ENCODE measurements around the gene TFDP2. TPM values are rescaled to one million over a fixed set of nuclear protein-coding genes. Genes with fewer than 3 reads are reported as not detected.
"Not testable (repeated sequence)": the region's sequence is repeated elsewhere in the genome, so short reads cannot be mapped to it uniquely, and the experiment has no call there.

TFDP2 gene
- total RNA-seq, 1 experiment from 2014 or later, result 45.8 TPM

- not testable (repeated sequence) for DNase-seq (ENCODE audit: low read depth)
Measured at GRCh38 chr3:142075656-142076055, 73.7 kb downstream of the TFDP2 start.

GRCh38 chr3:142072816-142073215 is 76.5 kb downstream of the TFDP2 start:
- DNase-seq (ENCODE audit: low read depth), result no peak

DNA sequence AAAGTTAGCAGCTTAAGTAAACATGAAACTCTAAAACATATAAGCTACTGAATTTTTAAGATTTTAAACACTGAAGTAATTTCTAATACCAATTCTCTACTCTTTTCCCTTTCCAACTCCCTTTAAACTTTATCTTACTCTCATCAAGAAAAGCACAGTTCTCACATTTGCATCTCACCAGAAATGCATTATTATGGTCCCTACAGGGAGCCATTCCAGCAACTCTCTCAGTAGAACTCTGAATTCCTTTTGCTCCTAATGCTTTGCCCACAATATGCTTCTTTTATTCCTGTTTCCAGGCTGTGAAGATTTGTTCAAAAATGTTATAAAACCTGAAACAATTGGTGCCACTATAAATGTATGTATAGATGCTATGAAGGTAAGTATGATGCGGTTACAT is 83.4 kb downstream of the TFDP2 start:
- DNase-seq (ENCODE audit: low read depth), result no peak

- no peak for DNase-seq (ENCODE audit: low read depth)
Measured at GRCh38 chr3:142065344-142065743, 84.0 kb downstream of the TFDP2 start.

- no peak for DNase-seq (ENCODE audit: low read depth)
Measured at GRCh38 chr3:142064454-142064853, 84.9 kb downstream of the TFDP2 start.

GRCh38 chr3:142057331-142057725 is 92.0 kb downstream of the TFDP2 start:
- DNase-seq (ENCODE audit: low read depth), result no peak

GRCh38 chr3:142056656-142057330 is 92.6 kb downstream of the TFDP2 start:
- DNase-seq (ENCODE audit: low read depth), result no peak

DNA sequence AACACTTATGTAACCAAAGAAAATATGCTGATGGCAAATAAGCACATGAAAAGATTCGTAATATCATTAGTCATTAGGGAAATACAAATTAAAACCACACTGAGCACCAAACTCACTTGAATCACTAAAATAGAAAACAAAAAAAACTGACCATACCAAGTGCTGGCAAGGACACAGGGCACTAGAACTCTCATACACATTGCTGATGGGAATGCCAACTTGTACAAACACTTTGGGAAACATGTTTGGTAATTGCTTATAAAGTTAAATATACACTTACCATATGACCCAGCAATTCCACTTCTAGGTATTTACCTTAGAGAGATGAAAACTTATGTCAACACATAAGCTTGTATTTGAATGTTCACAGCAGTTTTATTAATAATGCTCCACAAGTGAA is 95.5 kb downstream of the TFDP2 start:
- no peak for DNase-seq (ENCODE audit: low read depth)

- no peak for DNase-seq (ENCODE audit: low read depth)
Measured at GRCh38 chr3:142053244-142053643, 96.1 kb downstream of the TFDP2 start.

- no peak for DNase-seq (ENCODE audit: low read depth)
Measured at GRCh38 chr3:142051351-142051750, 98.0 kb downstream of the TFDP2 start.

- DNase-seq (ENCODE audit: low read depth), result no peak
Measured at GRCh38 chr3:142047021-142047369, 102.3 kb downstream of the TFDP2 start.

DNA sequence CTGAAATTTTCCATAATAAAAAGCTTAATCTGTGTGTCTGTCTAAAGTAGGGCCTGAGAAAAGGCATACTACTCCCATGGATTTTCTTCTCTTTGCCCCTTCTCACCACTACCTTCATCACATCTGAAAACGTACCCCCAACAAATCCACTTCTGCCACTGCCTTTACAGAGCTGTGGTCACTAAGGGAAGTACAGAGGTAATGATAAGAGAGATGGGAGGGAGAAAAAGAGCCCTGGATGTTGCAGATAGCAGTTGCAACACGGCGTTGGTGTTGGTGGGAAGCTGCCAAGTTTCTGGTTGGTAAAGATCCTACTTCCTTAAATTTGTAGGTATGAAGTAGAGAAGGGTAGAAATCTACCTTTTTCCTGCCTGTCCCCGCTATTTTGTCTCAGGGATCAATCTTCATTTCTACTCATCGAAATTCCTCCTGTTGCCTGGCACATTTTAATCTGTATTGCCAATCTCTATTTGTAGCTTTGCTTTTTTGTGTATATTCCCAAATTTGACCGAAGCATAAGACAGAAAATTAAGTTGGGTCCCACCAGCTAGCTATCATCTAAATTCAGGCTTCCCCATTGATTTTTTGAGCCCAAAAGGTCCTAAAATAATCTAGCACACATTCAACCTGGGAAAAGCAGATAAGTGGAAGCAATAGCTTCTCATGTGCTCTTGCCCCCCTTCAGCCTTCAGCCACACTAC is 102.9 kb downstream of the TFDP2 start:
- DNase-seq (ENCODE audit: low read depth), result no peak

GRCh38 chr3:142040941-142041491 is 108.3 kb downstream of the TFDP2 start:
- DNase-seq (ENCODE audit: low read depth), result no peak

DNA sequence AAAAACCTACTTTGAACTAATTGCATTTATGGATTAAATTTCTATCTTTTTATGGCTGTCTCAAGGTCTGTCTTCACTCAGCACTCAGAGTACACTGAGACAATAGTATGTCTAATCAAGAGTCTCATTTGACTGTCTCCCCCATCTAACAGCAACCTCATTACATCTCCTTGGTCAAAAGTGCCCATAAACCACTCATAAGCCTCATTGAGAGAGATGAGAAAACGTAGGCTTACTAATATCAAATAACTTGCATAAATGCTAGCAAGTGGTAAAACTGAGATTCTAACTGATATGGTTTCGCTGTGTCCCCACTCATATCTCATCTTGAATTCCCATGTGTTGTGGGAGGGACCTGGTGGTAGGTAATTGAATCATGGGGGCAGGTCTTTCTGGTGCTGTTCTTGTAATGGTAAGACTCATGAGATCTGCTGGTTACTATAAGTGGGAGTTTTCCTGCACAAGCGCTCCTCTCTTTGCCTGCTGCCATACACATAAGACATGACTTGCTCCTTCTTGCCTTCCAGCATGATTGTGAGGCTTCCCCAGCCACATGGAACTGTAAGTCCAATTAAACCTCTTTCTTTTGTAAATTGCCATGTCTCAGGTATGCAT is 113.9 kb downstream of the TFDP2 start:
- no peak for DNase-seq (ENCODE audit: low read depth)

GRCh38 chr3:142033292-142033691 is 116.1 kb downstream of the TFDP2 start:
- DNase-seq (ENCODE audit: low read depth), result no peak

GRCh38 chr3:142031575-142031974 is 117.8 kb downstream of the TFDP2 start:
- DNase-seq (ENCODE audit: low read depth), result no peak

- DNase-seq (ENCODE audit: low read depth), result no peak
Measured at GRCh38 chr3:142029791-142030190, 119.6 kb downstream of the TFDP2 start.

- no peak for DNase-seq (ENCODE audit: low read depth)
Measured at GRCh38 chr3:142029052-142029642, 120.2 kb downstream of the TFDP2 start.

DNA sequence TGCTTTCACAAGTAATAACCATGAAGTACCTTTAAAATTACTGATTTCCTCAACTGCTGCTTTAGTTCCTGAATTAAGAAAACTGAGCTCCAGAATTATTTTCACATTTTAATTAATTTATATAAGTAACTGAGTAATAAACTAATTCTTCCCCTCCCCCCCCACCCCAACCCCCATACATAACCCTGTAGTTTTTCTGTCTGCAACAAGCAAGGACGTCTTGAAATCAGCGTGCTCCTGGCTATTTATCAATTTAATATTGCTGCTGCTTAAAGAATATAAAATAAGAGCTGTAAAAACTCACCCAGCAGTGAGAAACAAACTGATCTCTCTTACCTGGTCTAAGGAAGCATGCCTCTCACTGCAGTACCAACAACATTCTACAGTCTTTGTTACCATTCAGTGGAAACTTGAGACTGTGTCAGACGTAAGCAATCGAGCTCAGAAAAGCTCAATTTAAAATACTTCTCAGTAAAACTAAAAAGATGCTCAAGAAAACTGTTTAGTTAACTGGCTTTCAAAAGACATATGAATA is 121.0 kb downstream of the TFDP2 start:
- peak; percentile 86 for DNase-seq (ENCODE audit: low read depth)

DNA sequence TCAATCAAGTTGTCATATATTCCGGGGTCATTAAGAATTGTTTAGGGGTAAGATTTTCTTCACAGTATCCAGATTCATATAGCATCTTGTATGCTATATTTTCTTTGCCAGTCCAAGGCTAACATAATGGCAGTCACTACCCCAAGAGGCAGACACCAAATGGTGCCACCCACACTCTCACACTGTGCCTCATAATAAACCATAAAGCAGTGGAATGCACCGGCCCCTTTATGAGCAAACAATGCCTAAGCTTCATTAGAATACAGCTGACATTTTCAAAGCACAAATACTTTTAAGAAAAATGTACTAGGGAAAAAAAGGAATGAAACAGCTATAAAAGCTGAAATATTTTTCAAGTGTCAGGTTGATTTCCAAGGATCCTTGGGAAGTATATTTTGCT is 121.6 kb downstream of the TFDP2 start:
- peak; percentile 56 for DNase-seq (ENCODE audit: low read depth)

DNA sequence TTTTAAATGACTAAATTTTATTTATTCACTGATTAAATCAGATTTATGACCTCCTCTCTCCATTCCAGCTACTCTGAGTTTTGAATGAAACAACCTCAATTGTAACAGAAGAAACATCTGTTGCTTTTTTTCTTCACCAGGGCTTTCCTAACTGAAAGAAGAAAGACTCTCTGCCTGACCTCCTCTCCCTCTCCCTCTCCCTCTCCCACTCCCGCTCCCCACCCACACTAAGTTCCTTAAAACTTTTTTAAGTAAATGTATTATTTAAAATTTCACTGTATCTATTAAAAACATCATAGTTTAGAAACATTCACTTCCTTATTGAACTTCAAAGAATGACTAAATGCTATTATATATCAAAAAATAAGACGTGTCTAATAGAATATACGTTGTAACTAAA is 122.0 kb downstream of the TFDP2 start:
- peak; percentile 13 for DNase-seq (ENCODE audit: low read depth)

DNA sequence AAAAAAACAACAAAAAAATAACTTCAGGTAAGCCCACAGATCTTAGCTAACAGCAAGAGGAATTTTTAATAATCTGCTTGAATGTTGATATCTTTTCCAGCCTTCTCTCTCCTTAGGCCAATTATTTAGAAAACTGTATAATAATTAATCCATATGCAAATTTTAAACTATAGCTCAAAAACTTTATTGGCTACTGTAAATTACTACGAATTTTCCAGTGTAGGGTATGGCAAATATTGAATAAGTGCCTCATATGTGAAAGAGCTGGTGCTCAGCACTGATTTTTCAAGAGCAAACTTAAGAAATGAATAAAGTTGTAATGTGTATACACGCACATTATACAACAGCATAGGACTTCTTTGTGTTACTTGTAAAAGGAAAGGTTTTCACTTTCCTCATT is 123.0 kb downstream of the TFDP2 start:
- no peak for DNase-seq (ENCODE audit: low read depth)
